Esophagus (tissue), 2 donors: Measurements from ENCODE around the gene AGBL4. TPM values are rescaled to one million over a fixed set of nuclear protein-coding genes. Genes with fewer than 3 reads are reported as not detected.

Experiments used
- H3K27ac ChIP-seq, 2 donors: one replicate each; pipeline ENCODE4 v1.5.1; 2013; ENCODE audit warnings: low read depth in 2 of 2, mild to moderate bottlenecking in 2 of 2, inconsistent platforms in 1 of 2, low read length in 1 of 2, moderate library complexity in 1 of 2
- H3K27me3 ChIP-seq, 2 donors: one replicate each; pipeline ENCODE4 v1.6.1; 2013; ENCODE audit warnings: low read length in 2 of 2, control low read depth in 1 of 2, mild to moderate bottlenecking in 1 of 2; ENCODE audit not compliant: insufficient read depth in 2 of 2, control insufficient read depth in 1 of 2
- H3K36me3 ChIP-seq, 2 donors: one replicate each; pipeline ENCODE4 v1.6.1; 2013; ENCODE audit warnings: low read length in 1 of 2; ENCODE audit not compliant: control insufficient read depth in 2 of 2, insufficient read depth in 2 of 2
- H3K4me1 ChIP-seq, 2 donors: one replicate each; pipeline ENCODE4 v1.6.1; 2013; ENCODE audit warnings: low read length in 1 of 2; ENCODE audit not compliant: control insufficient read depth in 2 of 2, insufficient read depth in 2 of 2
- H3K4me3 ChIP-seq, 2 donors: one replicate each; pipeline ENCODE4 v1.5.1; 2013; ENCODE audit warnings: low read length in 2 of 2, mild to moderate bottlenecking in 2 of 2, low read depth in 1 of 2, moderate library complexity in 1 of 2
- H3K9me3 ChIP-seq, 2 donors: one replicate each; pipeline ENCODE4 v1.6.1; 2013; ENCODE audit warnings: mild to moderate bottlenecking in 2 of 2, low read depth in 1 of 2, low read length in 1 of 2, moderate library complexity in 1 of 2; ENCODE audit not compliant: control insufficient read depth in 2 of 2, insufficient read depth in 1 of 2
- WGBS, 2 donors: extraction: QIAGEN DNeasy Blood & Tissue Kit; methylation state at CpG; one replicate each; pipeline ENCODE4 v1.1.7; 2013; 5-methylcytosine and 5-hydroxymethylcytosine counted together
- polyA plus RNA-seq, 2 donors: library from polyadenylated mRNA; stranded (reverse); fragments of 200-250 nt; gene quantifications; one replicate each; pipeline ENCODE4 v1.2.3, GENCODE V29; 2013
- donor health status: healthy with polysubstance abuse.
- donor health status: Bipolar disorder and iron deficiency.

AGBL4 gene
- polyA plus RNA-seq, 2 donors, result 0.02 TPM; not detected in 1

- Histone ChIP-seq H3K27me3 (no peaks in the 10 kb centered on the region), H3K4me1 (peaks cover 0 to 3% of the 10 kb centered on the region in 2 donors), H3K27ac (no peak overlapping the region), H3K9me3 (no peaks in the 10 kb centered on the region), H3K4me3 (no peak overlapping the region), H3K36me3 (peaks cover 0 to 2% of the 10 kb centered on the region in 2 donors)
- 77 to 83% methylated on average over 7 of the region's 7 CpGs for WGBS, 2 donors
These were observed 1262.9 kb downstream of the AGBL4 start for GRCh38 chr1:48760857-48761256.

DNA sequence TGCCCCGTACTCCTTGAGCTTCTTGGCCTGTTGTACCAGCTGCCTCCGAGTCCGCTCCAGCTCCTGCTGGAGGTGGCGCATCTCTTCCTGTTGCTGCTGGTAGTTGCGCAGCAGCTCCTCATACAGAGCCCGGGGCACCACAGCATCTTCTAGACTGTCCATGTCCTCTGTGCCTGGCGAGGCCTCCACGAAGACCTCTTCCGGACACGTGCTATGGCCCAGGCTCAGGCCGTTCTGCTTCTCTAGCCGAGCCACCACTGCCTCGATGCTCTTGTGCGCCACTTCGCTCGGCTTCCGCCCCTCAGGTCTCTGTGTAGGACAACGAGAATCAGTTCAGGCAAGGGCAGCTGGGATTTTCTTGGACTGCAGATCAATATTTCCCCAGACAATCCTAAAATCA is 1264.8 kb downstream of the AGBL4 start:
- H3K4me1 ChIP-seq, result peaks cover 0 to 3% of the 10 kb centered on the region in 2 donors
- H3K27ac ChIP-seq, result no peak overlapping the region
- 95 to 96% methylated on average over 18 of the region's 18 CpGs for WGBS, 2 donors
- no peaks in the 10 kb centered on the region for H3K27me3 ChIP-seq
- no peak overlapping the region for H3K4me3 ChIP-seq
- peaks cover 0 to 2% of the 10 kb centered on the region in 2 donors for H3K36me3 ChIP-seq
- H3K9me3 ChIP-seq, result no peaks in the 10 kb centered on the region

DNA sequence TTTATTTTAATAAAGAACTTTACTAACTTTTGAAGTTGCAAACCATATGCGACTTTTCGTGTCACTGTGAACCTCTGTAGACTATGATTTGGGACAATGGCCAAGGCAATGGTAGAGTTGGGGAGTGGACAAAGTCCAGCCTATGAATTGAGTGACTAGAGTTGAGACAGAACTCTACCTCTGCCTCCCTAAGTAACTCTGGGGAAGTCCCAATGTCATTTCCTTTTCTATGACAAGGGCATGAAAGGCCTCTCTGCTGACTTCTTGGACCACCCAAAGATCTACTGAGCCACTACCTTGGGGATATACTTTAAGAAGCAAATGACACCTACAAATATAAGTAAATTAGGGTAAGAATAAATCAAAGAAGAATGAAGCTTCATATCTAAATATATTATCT is 1266.4 kb downstream of the AGBL4 start:
- H3K36me3 ChIP-seq, result peaks cover 0 to 2% of the 10 kb centered on the region in 2 donors
- 94 to 95% methylated on average over 2 of the region's 2 CpGs for whole genome bisulfite sequencing, 2 donors
- H3K4me1 ChIP-seq, result peaks cover 0 to 3% of the 10 kb centered on the region in 2 donors
- no peak overlapping the region for H3K27ac ChIP-seq
- H3K9me3 ChIP-seq, result no peaks in the 10 kb centered on the region
- H3K4me3 ChIP-seq, result no peak overlapping the region
- no peaks in the 10 kb centered on the region for H3K27me3 ChIP-seq

- H3K4me1 ChIP-seq, result peaks cover 0 to 3% of the 10 kb centered on the region in 2 donors
- H3K27me3 ChIP-seq, result no peaks in the 10 kb centered on the region
- no peaks in the 10 kb centered on the region for H3K9me3 ChIP-seq
- WGBS, 2 donors, result 97 to 100% methylated on average over 1 of the region's 1 CpG
- no peak overlapping the region for H3K27ac ChIP-seq
- H3K4me3 ChIP-seq, result no peak overlapping the region
- peaks cover 0 to 2% of the 10 kb centered on the region in 2 donors for H3K36me3 ChIP-seq
These were observed 1267.0 kb downstream of the AGBL4 start for GRCh38 chr1:48756683-48757316.

GRCh38 chr1:48753293-48753692 is 1270.5 kb downstream of the AGBL4 start:
- no peaks in the 10 kb centered on the region for H3K36me3 ChIP-seq
- H3K9me3 ChIP-seq, result no peaks in the 10 kb centered on the region
- no peaks in the 10 kb centered on the region for H3K4me1 ChIP-seq
- H3K27ac ChIP-seq, result no peak overlapping the region
- no peaks in the 10 kb centered on the region for H3K27me3 ChIP-seq
- 53 to 67% methylated on average over 1 of the region's 1 CpG for WGBS, 2 donors
- no peak overlapping the region for H3K4me3 ChIP-seq

- Histone ChIP-seq H3K27me3 (no peaks in the 10 kb centered on the region), H3K4me3 (no peak overlapping the region), H3K9me3 (no peaks in the 10 kb centered on the region), H3K4me1 (no peaks in the 10 kb centered on the region), H3K27ac (no peak overlapping the region), H3K36me3 (no peaks in the 10 kb centered on the region)
- 83 to 88% methylated on average over 1 of the region's 1 CpG for WGBS, 2 donors
These were observed 1273.6 kb downstream of the AGBL4 start for GRCh38 chr1:48750109-48750508.

GRCh38 chr1:48749068-48749467 is 1274.7 kb downstream of the AGBL4 start:
- H3K27ac ChIP-seq, result no peak overlapping the region
- H3K36me3 ChIP-seq, result no peaks in the 10 kb centered on the region
- 78 to 81% methylated on average over 7 of the region's 7 CpGs for WGBS, 2 donors
- H3K4me1 ChIP-seq, result no peaks in the 10 kb centered on the region
- H3K4me3 ChIP-seq, result no peak overlapping the region
- H3K9me3 ChIP-seq, result no peaks in the 10 kb centered on the region
- no peaks in the 10 kb centered on the region for H3K27me3 ChIP-seq

GRCh38 chr1:48746906-48747305 is 1276.8 kb downstream of the AGBL4 start:
- Histone ChIP-seq H3K4me1 (no peaks in the 10 kb centered on the region), H3K27ac (no peak overlapping the region), H3K36me3 (no peaks in the 10 kb centered on the region), H3K27me3 (no peaks in the 10 kb centered on the region), H3K9me3 (no peaks in the 10 kb centered on the region), H3K4me3 (no peak overlapping the region)
- 85 to 89% methylated on average over 5 of the region's 5 CpGs for WGBS, 2 donors

- 82 to 84% methylated on average over 2 of the region's 2 CpGs for WGBS, 2 donors
These were observed 1279.7 kb downstream of the AGBL4 start for GRCh38 chr1:48744032-48744431.

DNA sequence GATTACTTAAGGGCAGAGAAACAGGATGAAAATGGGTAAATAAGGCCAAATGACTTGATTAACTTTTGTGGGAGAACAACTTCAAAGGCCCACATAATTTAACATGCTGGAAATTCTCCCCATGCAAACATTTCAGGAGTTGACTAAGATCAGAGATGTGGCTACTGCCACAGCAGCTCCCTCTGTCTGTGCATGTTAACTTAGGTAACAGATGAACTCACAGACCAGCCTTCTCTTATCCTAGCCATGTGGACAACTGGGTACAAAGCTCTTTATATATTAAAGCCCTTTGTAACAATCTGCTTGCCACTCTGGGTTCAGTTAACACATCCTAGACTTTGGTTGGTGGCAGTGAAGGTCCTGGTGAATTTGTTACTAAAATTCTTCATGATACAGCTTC is 1280.3 kb downstream of the AGBL4 start:
- H3K36me3 ChIP-seq, result no peaks in the 10 kb centered on the region

More at GRCh38 chr1:48744032-48744431, 1279.7 kb downstream of the AGBL4 start:
- no peaks in the 10 kb centered on the region for H3K27me3 ChIP-seq
- no peak overlapping the region for H3K27ac ChIP-seq
- no peaks in the 10 kb centered on the region for H3K9me3 ChIP-seq
- H3K4me3 ChIP-seq, result no peak overlapping the region
- no peaks in the 10 kb centered on the region for H3K4me1 ChIP-seq
- no peaks in the 10 kb centered on the region for H3K36me3 ChIP-seq

More for the DNA sequence above, 1280.3 kb downstream of the AGBL4 start:
- H3K9me3 ChIP-seq, result no peaks in the 10 kb centered on the region
- H3K4me3 ChIP-seq, result no peak overlapping the region
- no peak overlapping the region for H3K27ac ChIP-seq
- no peaks in the 10 kb centered on the region for H3K27me3 ChIP-seq
- no peaks in the 10 kb centered on the region for H3K4me1 ChIP-seq
